Progenitor cell of endocrine pancreas (in vitro differentiated cells): ENCODE data around the gene POLE. TPM values are rescaled to one million over a fixed set of nuclear protein-coding genes. Genes with fewer than 3 reads are reported as not detected.
"Not testable (repeated sequence)": the region's sequence is repeated elsewhere in the genome, so short reads cannot be mapped to it uniquely, and the experiment has no call there.

ENCODE experiments used
- DNase-seq: peaks from one replicate; pipeline ENCODE4 v3.0.0; 2021; ENCODE audit warnings: low spot score; ENCODE audit not compliant: unreplicated experiment
- H3K27ac Mint-ChIP-seq: 2 replicates; pipeline ENCODE4 v1.8.0; 2021; ENCODE audit warnings: mild to moderate bottlenecking, moderate library complexity, mixed read lengths
- H3K27me3 Mint-ChIP-seq: 2 replicates; pipeline ENCODE4 v1.8.0; 2021; ENCODE audit warnings: mixed read lengths
- H3K36me3 Mint-ChIP-seq: 2 replicates; pipeline ENCODE4 v1.8.0; 2022; ENCODE audit warnings: mixed read lengths; ENCODE audit not compliant: insufficient read depth
- H3K4me1 Mint-ChIP-seq: 2 replicates; pipeline ENCODE4 v1.8.0; 2021; ENCODE audit warnings: low read depth, mixed read lengths
- H3K4me3 Mint-ChIP-seq: 2 replicates; pipeline ENCODE4 v1.8.0; 2021; ENCODE audit warnings: low read depth, mild to moderate bottlenecking, moderate library complexity, mixed read lengths
- H3K9me3 Mint-ChIP-seq: 2 replicates; pipeline ENCODE4 v1.8.0; 2021; ENCODE audit warnings: low read depth, mixed read lengths
- CTCF ChIP-seq: fragments of 200-600 bp; sonication (generic); IDR thresholded peaks from one replicate; pipeline ENCODE4 v1.5.0; 2021; ENCODE audit warnings: antibody characterized with exemption, mild to moderate bottlenecking; ENCODE audit not compliant: unreplicated experiment
- total RNA-seq: library from RNA; stranded (reverse); gene quantifications from 2 replicates; pipeline ENCODE4 v1.2.1, GENCODE V29; 2021

Gene POLE
- total RNA-seq, 1 donor from 2014 or later: 121 TPM

- no peak overlapping the region for H3K27ac Mint-ChIP-seq
These were observed 83.6 kb downstream of the POLE start for GRCh38 chr12:132603240-132604150.

GRCh38 chr12:132602572-132603239, 84.4 kb downstream of the POLE start:
- peaks cover 2% of the 10 kb centered on the region for H3K4me1 Mint-ChIP-seq
- peak overlapping the region; percentile 26 for H3K27ac Mint-ChIP-seq
- no peak for TF ChIP-seq CTCF
- no peak overlapping the region for H3K4me3 Mint-ChIP-seq
- DNase-seq: no peak
- no peaks in the 10 kb centered on the region for H3K9me3 Mint-ChIP-seq
- H3K27me3 Mint-ChIP-seq: peaks cover 65% of the 10 kb centered on the region
- H3K36me3 Mint-ChIP-seq: no peaks in the 10 kb centered on the region

More at GRCh38 chr12:132603240-132604150, 83.6 kb downstream of the POLE start:
- H3K9me3 Mint-ChIP-seq: no peaks in the 10 kb centered on the region
- H3K36me3 Mint-ChIP-seq: no peaks in the 10 kb centered on the region
- H3K4me3 Mint-ChIP-seq: no peak overlapping the region
- no peak for DNase-seq
- TF ChIP-seq CTCF: no peak
- H3K27me3 Mint-ChIP-seq: peaks cover 70% of the 10 kb centered on the region
- H3K4me1 Mint-ChIP-seq: peaks cover 4% of the 10 kb centered on the region

GRCh38 chr12:132601171-132601883, 85.8 kb downstream of the POLE start:
- no peaks in the 10 kb centered on the region for H3K36me3 Mint-ChIP-seq
- TF ChIP-seq CTCF: no peak
- DNase-seq: no peak
- H3K4me1 Mint-ChIP-seq: peaks cover 8% of the 10 kb centered on the region
- no peak overlapping the region for H3K4me3 Mint-ChIP-seq
- peaks cover 63% of the 10 kb centered on the region for H3K27me3 Mint-ChIP-seq
- H3K9me3 Mint-ChIP-seq: no peaks in the 10 kb centered on the region
- H3K27ac Mint-ChIP-seq: no peak overlapping the region

- DNase-seq: peak; percentile 54
- peak overlapping the region; percentile 67 for H3K27ac Mint-ChIP-seq
- peaks cover 69% of the 10 kb centered on the region for H3K27me3 Mint-ChIP-seq
- TF ChIP-seq CTCF: peak; percentile 65
- H3K9me3 Mint-ChIP-seq: no peaks in the 10 kb centered on the region
- H3K4me3 Mint-ChIP-seq: peak overlapping the region; percentile 31
- no peaks in the 10 kb centered on the region for H3K36me3 Mint-ChIP-seq
- peaks cover 8% of the 10 kb centered on the region for H3K4me1 Mint-ChIP-seq
These were observed 86.8 kb downstream of the POLE start for GRCh38 chr12:132600048-132601032.

- Mint-ChIP-seq H3K4me3 (peak overlapping the region; percentile 33), H3K27me3 (peaks cover 65% of the 10 kb centered on the region)
- not testable (repeated sequence) for H3K4me1 Mint-ChIP-seq, DNase-seq, H3K9me3 Mint-ChIP-seq, H3K36me3 Mint-ChIP-seq, H3K27ac Mint-ChIP-seq
These were observed 87.6 kb downstream of the POLE start for GRCh38 chr12:132599502-132599901.
